22Rv1 (cell line): ENCODE results near the gene PDE6D.

ENCODE experiments used
- H3K27ac ChIP-seq: fragments of 450-650 bp; 2 replicates; pipeline ENCODE4 v1.5.1; 2017
- ZFX ChIP-seq: fragments of 450-650 bp; IDR thresholded peaks from 2 replicates; pipeline ENCODE4 v1.6.1; 2017; ENCODE audit warnings: antibody characterized with exemption, borderline replicate concordance
- TF ChIP-seq, protein P1 (sequence below): fragments of 450-650 bp; IDR thresholded peaks from 2 replicates; pipeline ENCODE4 v1.5.1; 2017; ENCODE audit warnings: mild to moderate bottlenecking

Gene PDE6D

DNA sequence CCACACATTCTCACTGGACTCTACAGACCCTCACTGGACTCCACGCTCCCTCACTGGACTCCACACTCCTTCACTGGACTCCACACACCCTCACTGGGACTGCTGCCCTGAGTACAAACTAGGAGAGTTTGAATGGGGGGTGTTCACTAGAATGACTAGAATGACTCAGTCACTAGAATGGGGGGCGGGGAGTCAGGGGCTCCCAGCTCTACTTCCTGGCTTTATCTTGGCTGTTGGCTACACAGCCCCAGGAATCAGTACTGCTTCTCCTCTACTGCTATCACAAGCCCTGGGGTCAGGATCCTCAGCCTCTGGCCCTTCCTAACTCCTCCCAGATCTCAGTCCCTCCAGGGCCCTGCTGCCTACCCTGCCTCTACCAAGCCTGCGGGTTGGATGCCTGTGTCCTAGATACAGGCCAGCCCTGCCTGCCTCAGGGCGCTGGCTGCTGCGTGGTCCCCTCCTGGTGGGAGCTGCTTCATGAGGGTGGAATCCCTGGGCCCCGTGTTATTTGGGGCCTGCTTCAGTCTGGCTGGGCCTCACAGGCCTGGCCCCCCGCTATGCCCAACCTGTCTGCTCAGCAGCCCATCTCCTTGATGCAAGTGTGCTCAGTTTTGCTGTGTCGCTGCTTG, 65.0 kb downstream of the PDE6D start:
- no peak overlapping the region for H3K27ac ChIP-seq
- no peak for TF ChIP-seq ZFX
- TF ChIP-seq, protein P1, sequence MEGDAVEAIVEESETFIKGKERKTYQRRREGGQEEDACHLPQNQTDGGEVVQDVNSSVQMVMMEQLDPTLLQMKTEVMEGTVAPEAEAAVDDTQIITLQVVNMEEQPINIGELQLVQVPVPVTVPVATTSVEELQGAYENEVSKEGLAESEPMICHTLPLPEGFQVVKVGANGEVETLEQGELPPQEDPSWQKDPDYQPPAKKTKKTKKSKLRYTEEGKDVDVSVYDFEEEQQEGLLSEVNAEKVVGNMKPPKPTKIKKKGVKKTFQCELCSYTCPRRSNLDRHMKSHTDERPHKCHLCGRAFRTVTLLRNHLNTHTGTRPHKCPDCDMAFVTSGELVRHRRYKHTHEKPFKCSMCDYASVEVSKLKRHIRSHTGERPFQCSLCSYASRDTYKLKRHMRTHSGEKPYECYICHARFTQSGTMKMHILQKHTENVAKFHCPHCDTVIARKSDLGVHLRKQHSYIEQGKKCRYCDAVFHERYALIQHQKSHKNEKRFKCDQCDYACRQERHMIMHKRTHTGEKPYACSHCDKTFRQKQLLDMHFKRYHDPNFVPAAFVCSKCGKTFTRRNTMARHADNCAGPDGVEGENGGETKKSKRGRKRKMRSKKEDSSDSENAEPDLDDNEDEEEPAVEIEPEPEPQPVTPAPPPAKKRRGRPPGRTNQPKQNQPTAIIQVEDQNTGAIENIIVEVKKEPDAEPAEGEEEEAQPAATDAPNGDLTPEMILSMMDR: no peak

DNA sequence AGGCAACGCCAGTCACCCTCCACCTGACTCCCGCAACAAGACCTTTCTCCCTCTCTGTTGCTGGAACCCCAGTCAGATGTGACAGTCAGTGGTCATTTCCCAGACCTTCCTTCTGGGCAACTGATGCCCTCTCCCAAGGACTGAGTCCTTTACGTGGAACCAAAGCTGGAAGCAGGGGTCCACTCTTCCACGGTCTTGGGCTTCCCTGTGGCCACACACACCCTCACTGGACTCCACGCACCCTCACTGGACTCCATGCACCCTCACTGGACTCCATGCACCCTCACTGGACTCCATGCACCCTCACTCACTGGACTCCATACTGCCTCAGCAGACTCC, 65.6 kb downstream of the PDE6D start:
- H3K27ac ChIP-seq: peak overlapping the region; percentile 99; the same call in 1 of the 2 replicates
- no peak for TF ChIP-seq ZFX
- TF ChIP-seq, protein P1: peak; percentile 41

DNA sequence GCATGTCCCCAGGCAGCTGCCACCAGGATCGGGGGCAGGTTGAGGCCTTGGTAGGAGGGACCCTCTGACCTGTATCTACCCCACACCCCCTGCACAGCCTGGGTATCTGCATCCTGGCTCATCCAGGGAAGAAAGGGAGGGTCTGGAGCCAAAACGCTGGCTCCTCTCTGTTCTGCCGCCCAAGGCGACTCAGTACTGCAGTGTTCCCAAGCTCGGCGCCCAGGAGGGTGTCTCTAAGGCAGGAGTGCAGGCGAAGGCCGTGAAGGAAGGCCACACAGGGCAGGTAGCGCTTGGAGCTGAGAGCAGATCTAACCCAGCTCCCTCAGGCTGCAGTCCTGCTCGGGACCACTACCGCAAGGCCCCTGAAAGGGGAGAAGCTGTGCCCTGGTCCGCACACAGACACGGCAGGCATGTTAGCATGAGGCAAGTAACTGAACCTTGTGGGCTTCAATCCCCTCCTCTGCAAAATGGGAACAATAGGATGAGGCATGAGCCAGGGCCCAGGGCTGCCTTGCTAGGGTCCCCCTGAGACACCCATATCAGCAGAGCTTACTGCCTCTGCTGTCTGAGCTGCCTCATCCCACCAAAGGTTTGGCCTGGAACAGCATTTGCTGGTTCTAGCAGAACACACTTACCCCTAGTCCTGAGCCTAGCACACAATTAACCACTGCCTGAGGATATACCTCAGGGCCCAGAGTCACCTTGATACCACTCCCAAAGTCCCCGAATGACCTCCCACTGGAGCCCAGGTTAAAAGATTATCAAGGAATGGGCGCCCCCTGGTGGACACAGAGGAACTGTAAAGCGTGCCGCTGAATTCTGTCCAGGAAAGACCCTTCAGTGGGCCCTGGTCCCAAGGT, 66.2 kb downstream of the PDE6D start:
- peak overlapping the region; percentile 99 for H3K27ac ChIP-seq
- TF ChIP-seq ZFX: no peak
- TF ChIP-seq, protein P1: peak; percentile 85

DNA sequence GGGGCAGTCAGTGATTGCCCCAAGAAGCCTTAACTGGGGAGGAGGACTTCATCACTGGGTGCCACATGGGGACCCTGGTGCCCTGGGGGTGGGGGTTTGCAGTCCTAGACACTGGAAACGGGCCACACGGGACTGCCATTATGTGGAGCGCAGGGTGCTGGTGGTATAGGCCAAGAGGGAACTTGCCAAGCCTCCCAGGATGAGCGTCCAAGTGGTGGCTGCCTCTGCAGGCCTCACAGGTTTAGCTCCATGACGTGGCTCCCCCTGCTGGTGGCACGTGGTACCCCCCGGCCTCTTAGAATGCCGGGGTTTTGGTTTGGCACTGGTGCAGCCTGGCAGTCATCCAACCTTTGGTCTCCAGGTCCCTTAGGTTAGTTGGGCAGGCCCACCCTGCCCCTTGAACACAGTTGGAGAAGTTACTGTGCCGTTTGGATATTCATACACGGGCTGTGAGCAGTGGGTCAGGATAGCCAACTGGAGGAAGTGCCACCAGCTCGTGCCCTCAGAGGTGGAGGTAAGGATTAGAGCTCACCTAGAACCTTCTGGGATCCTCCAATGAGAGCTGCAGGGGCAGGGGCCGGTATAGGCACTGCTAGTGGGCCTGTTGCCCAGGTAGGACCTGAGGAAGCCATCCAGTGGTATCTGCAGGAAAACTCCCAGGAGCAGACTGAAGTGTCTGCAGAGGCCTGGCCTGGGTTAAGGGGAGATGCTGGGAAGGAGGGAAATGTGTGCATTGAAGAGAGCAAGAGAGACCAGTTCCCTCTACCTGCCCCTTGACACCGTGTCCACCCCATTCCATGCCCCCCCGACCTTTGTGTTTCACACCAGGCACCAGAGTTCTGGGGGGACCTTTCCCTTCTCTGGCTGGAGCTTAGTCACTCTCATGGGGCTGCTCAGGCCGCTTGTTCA, 67.1 kb downstream of the PDE6D start:
- TF ChIP-seq ZFX: no peak
- TF ChIP-seq, protein P1: peak; percentile 87
- H3K27ac ChIP-seq: peak overlapping the region; percentile 99

DNA sequence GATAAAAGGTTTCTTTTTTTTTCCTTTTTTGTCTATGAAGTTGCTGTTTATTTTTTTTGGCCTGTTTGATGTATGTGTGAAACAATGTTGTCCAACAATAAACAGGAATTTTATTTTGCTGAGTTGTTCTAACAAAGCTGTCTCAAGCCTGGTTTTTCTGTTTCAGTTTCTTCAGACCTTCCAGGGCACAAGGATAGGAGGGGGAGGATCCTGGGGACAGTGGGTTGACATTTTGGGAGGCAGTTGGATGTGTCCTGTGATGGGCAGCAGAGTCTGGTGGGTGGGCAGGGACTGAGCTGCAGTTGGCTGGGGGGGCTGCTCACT, 67.7 kb downstream of the PDE6D start:
- peak overlapping the region; percentile 99 for H3K27ac ChIP-seq

DNA sequence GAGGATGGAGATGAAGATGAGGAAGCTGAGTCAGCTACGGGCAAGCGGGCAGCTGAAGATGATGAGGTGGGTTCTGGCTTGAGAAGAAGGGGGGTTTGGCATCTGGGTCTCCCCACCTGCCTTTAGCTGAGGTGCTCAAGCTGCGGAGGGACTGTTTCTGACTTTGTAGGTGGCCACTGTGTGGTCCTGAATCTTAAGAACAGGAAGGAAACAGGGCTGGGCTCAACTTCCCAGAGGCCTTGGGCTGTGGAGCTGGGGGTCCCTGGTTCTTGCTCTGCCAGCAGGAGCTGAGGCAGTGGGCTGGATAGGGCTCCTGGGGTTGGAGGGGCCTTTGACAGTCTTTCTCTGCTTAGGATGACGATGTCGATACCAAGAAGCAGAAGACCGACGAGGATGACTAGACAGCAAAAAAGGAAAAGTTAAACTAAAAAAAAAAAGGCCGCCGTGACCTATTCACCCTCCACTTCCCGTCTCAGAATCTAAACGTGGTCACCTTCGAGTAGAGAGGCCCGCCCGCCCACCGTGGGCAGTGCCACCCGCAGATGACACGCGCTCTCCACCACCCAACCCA, 68.5 kb downstream of the PDE6D start:
- peak overlapping the region; percentile 99 for H3K27ac ChIP-seq

DNA sequence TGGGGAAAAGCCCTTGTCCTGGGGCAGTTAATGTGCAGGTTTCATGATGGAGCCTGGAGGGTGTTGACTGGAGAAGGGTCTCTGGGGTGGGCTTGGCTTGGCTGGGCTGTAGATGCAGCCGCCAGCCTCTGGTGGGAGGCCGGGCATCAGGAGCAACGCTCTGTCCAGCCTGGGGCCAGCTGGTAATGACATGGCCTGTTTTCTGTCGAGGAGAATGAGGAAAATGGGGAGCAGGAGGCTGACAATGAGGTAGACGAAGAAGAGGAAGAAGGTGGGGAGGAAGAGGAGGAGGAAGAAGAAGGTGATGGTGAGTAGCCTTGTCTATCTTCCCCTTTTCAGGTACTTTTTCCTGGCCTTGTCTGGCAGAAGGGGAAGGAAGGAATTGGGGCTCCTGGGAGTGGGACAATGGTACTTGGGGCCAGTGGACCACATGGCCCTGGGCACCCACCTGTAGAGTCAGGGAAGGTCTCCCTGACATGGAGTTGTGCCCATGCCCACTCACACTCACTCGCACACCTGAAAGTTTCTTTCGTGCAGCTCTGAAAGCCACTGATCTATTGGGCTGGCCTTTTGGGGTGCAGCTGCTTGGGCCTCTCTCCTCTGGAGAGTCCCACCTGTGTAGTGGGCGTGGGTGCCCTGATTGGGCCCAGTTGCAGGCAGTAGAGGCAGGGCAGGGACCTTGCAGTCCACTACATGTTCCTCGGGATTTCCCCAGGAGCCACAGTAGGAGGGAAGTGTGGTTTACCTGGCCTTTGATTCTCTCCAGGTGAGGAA, 69.2 kb downstream of the PDE6D start:
- peak overlapping the region; percentile 99 for H3K27ac ChIP-seq
- TF ChIP-seq, protein P1: no peak
- no peak for TF ChIP-seq ZFX
